Left lung (tissue), 10 donors: ENCODE data around the gene DNAJC5. TPM values are rescaled to one million over a fixed set of nuclear protein-coding genes. Genes with fewer than 3 reads are reported as not detected.
A peak's percentile ranks its signal among the peaks of the same experiment; 100 is the strongest.
"Not testable (repeated sequence)": the region's sequence is repeated elsewhere in the genome, so short reads cannot be mapped to it uniquely, and the experiment has no call there.

ENCODE experiments used
- ATAC-seq: fragments of 200-7000 bp; cut with Tn5 transposase; one replicate; pipeline ENCODE4 v1.9.1; 2020; ENCODE audit warnings: moderate library complexity
- DNase-seq, 4 donors: peaks; one replicate each; pipeline ENCODE4 v3.0.0-alpha.2; 2013 to 2020
- H3K27ac ChIP-seq, 2 donors: fragments of 200-600 bp; sonication (generic) in 1 of 2; one replicate each; pipeline versions ENCODE4 v1.5.0 to v1.8.0; 2020 to 2021
- H3K27me3 ChIP-seq, 2 donors: fragments of 200-600 bp; sonication (generic) in 1 of 2; one replicate each; pipeline versions ENCODE4 v1.5.0 to v1.8.0; 2020 to 2021
- H3K36me3 ChIP-seq, 2 donors: fragments of 200-600 bp; sonication (generic) in 1 of 2; one replicate each; pipeline versions ENCODE4 v1.5.0 to v1.8.0; 2020 to 2021
- H3K4me1 ChIP-seq, 2 donors: fragments of 200-600 bp; one replicate each; pipeline ENCODE4 v1.8.0; 2021
- H3K4me3 ChIP-seq, 2 donors: fragments of 200-600 bp; sonication (generic) in 1 of 2; one replicate each; pipeline versions ENCODE4 v1.5.0 to v1.8.0; 2020 to 2021; ENCODE audit warnings: mild to moderate bottlenecking in 1 of 2
- H3K9me3 ChIP-seq, 2 donors: fragments of 200-600 bp; sonication (generic) in 1 of 2; one replicate each; pipeline versions ENCODE4 v1.5.0 to v1.8.0; 2020 to 2021
- intact Hi-C, 2 donors: fragments of 100-400 bp; cut with DNase I; formaldehyde crosslinking; loops; one replicate each; pipeline versions ENCODE4 v1.11.2 to v1.14.2; 2022
- polyA plus RNA-seq, 6 donors: library from polyadenylated mRNA; unstranded; fragments of 120-200 nt; gene quantifications; one replicate each; pipeline ENCODE4 v1.2.1, GENCODE V29; 2013; ENCODE audit not compliant: insufficient read length in 6 of 6
- total RNA-seq, 2 donors: library from RNA; stranded (reverse); fragmentation: NEBNext Ultra II Directional; extraction: Animal tissue kit (Norgen Biotek cat#: 25700); gene quantifications; one replicate each; pipeline ENCODE4 v1.2.1, GENCODE V29; 2021
- TF ChIP-seq, protein P1 (sequence below), 2 donors: fragments of 200-600 bp; sonication (generic) in 1 of 2; IDR thresholded peaks; one replicate each; pipeline versions ENCODE4 v1.5.0 to v1.8.0; 2021; ENCODE audit warnings: antibody characterized with exemption in 2 of 2
- donor health status: DM: no; HTN: yes; CAD: no.
- donor health status: DM: no; HTN: no; CAD: no.

The DNAJC5 gene
- total and polyA plus RNA-seq, 8 donors = 17.5 to 59.5 (median 25.3) TPM

DNA sequence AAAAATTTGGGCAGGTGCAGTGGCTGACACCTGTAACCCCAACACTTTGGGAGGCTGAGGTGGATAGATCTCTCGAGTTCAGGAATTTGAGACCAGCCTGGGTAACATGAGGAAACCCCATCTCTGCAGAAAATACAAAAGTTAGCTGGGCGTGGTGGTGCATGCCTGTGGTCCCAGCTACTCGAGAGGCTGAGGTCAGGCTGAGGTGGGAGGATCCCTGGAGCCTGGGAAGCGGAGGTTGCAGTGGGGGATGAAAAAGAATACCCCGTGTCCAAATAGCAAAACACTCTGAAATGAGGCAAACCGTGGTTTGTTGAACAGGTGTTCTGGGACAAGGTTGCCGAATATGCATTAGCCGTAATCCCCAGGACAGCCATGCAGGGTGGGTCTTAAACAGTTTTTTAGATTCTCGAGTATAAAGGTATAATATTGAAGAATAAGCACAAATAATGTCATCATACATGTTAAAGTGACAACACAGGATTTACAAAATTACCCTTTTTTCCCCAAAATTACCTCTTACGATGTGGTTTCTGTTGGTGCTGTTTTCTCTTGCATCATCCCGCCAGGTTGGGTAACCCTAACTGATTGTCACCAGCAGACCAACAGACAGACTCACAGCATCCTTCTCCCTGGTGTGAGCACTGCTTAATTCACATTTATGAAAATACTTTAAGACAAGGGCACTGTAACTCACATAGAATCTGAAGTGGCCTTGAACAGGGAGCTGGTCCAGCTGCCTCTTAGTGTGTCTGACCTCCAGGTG is 9.1 kb downstream of the DNAJC5 start:
- H3K4me3 ChIP-seq = no peak overlapping the region
- ATAC-seq = no peak
- no peaks in the 10 kb centered on the region for H3K9me3 ChIP-seq

DNA sequence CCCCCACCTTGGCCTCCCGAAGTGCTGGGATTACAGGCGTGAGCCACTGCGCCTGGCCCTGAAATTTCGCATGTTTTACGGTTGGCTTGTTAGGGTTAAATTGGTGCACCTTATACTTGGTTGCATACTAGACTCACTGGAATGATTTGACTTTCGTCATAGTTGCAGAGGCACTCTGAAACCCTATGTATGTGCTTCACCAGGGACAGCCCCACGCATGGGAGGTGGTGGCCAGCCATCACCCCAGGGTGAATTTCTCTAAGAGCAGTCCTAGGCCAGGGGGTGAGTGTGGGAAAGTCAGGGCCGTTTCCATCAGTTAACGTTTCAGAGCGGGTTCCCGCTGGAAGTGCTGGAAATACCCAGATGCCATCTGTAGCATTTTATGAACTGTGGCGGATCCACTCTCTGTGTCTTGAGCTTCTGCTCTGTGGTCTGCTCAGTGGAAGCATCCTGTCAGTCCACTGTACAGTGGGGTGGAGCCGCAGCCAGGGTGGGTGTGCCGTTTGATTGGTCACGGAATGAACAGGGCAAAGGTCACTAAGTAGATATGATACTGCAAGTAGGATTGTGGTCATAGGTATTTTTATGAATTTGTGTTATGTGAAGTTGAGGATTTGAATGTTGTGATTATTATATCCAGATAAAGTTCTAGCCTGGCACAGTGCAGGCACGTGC is 13.2 kb downstream of the DNAJC5 start:
- ATAC-seq (no peak), DNase-seq (no peak)
- TF ChIP-seq, protein P1, sequence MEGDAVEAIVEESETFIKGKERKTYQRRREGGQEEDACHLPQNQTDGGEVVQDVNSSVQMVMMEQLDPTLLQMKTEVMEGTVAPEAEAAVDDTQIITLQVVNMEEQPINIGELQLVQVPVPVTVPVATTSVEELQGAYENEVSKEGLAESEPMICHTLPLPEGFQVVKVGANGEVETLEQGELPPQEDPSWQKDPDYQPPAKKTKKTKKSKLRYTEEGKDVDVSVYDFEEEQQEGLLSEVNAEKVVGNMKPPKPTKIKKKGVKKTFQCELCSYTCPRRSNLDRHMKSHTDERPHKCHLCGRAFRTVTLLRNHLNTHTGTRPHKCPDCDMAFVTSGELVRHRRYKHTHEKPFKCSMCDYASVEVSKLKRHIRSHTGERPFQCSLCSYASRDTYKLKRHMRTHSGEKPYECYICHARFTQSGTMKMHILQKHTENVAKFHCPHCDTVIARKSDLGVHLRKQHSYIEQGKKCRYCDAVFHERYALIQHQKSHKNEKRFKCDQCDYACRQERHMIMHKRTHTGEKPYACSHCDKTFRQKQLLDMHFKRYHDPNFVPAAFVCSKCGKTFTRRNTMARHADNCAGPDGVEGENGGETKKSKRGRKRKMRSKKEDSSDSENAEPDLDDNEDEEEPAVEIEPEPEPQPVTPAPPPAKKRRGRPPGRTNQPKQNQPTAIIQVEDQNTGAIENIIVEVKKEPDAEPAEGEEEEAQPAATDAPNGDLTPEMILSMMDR (IDR thresholded peaks at IDR 0.05) = no peak
- Histone ChIP-seq H3K9me3 (no peaks in the 10 kb centered on the region), H3K4me3 (no peak overlapping the region), H3K36me3 (peaks cover 0 to 8% of the 10 kb centered on the region in 2 donors), H3K4me1 (peaks cover 0 to 96% of the 10 kb centered on the region in 2 donors), H3K27me3 (no peaks in the 10 kb centered on the region), H3K27ac (no peak overlapping the region)
- intact Hi-C loops = no loop called here

More for the DNA sequence above, 9.1 kb downstream of the DNAJC5 start:
- TF ChIP-seq, protein P1 (IDR thresholded peaks at IDR 0.05) = no peak
- Histone ChIP-seq H3K4me1 (peaks cover 2 to 97% of the 10 kb centered on the region in 2 donors), H3K27ac (peak overlapping the region in 1 of 2 donors; percentile 59), H3K27me3 (no peaks in the 10 kb centered on the region), H3K36me3 (peaks cover 0 to 5% of the 10 kb centered on the region in 2 donors)
- intact Hi-C loops = no loop called here
- peak in 1 of 4 donors; percentile 21 for DNase-seq

DNA sequence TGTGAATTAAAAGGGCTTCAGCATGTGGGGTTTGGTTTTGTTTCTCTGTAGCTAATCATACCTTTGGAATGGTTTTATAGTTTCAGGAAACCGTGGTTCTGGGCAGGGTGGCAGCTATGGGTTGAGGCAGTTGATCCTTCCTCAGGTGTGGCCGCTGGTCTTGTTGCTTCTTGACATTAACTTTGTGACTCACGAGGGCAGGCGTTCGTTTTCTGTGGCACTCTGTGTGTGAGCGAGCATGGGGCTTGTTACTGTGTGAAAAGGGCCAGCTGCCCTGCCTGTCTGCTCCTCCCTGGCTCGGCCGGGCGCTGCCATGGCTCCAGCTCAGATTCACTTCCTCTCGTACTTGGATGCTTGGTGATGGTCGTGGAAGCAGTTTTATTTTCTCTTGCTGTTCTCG is 16.2 kb downstream of the DNAJC5 start:
- peak in 1 of 4 donors; percentile 87 for DNase-seq
- Histone ChIP-seq H3K4me1 (peaks cover 0 to 73% of the 10 kb centered on the region in 2 donors), H3K27ac (peak overlapping the region in 1 of 2 donors; percentile 39), H3K27me3 (no peaks in the 10 kb centered on the region), H3K36me3 (peaks cover 0 to 14% of the 10 kb centered on the region in 2 donors), H3K4me3 (no peak overlapping the region), H3K9me3 (no peaks in the 10 kb centered on the region)
- peak; percentile 40 for ATAC-seq
- intact Hi-C loops = no loop called here
- TF ChIP-seq, protein P1 (IDR thresholded peaks at IDR 0.05) = no peak

DNA sequence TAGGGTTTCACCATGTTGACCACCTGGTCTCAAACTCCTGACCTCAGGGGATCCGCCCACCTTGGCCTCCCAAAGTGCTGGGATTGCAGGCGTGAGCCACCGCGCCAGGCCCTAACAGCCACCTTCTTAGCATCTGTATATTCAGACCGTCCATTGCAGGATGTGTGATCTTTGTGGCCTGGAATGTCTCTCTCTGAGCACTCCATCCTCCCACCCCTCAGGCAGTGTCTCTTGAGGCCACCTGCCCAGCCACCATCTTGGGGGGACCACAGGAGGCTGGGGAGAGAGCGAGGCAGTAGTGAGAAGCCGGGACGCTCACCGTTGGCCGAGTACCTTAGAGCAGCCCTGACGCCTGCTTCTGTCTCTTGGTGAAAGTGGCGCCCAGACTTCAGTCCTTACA is 18.8 kb downstream of the DNAJC5 start:
- intact Hi-C loops = no loop called here
- Histone ChIP-seq H3K27me3 (no peaks in the 10 kb centered on the region), H3K36me3 (peaks cover 0 to 30% of the 10 kb centered on the region in 2 donors), H3K4me3 (no peak overlapping the region), H3K27ac (no peak overlapping the region), H3K9me3 (peaks cover 0 to 3% of the 10 kb centered on the region in 2 donors), H3K4me1 (peaks cover 0 to 49% of the 10 kb centered on the region in 2 donors)
- DNase-seq = peak in 1 of 4 donors; percentile 40
- TF ChIP-seq, protein P1 (IDR thresholded peaks at IDR 0.05) = no peak
- no peak for ATAC-seq

DNA sequence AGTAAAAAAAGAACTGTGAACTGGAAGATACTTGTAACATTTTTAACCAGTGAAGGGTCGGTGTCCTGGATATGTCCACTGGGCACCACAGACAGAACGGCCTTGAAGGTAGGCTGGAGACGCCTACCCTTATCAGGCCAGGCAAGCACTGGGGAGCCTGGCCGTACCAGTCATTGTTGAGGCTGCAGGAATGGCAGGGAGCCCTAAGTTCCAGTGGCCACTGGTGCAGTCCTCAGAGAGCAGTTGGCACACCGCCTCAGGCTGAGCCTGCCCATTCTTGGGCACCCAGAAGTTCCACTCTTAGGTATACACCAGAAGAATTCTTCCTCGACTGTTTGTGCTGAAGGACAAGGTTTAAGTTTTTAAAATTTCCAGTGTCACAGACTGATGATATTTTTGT is 20.5 kb downstream of the DNAJC5 start:
- peaks cover 0 to 32% of the 10 kb centered on the region in 2 donors for H3K4me1 ChIP-seq
- peaks cover 0 to 3% of the 10 kb centered on the region in 2 donors for H3K9me3 ChIP-seq
- H3K36me3 ChIP-seq = peaks cover 0 to 35% of the 10 kb centered on the region in 2 donors
- ATAC-seq (peak; percentile 64), DNase-seq (no peak)
- intact Hi-C loops = no loop called here
- no peak overlapping the region for H3K4me3 ChIP-seq
- peak overlapping the region in 1 of 2 donors; percentile 50 for H3K27ac ChIP-seq
- H3K27me3 ChIP-seq = no peaks in the 10 kb centered on the region
- TF ChIP-seq, protein P1 (IDR thresholded peaks at IDR 0.05) = no peak

DNA sequence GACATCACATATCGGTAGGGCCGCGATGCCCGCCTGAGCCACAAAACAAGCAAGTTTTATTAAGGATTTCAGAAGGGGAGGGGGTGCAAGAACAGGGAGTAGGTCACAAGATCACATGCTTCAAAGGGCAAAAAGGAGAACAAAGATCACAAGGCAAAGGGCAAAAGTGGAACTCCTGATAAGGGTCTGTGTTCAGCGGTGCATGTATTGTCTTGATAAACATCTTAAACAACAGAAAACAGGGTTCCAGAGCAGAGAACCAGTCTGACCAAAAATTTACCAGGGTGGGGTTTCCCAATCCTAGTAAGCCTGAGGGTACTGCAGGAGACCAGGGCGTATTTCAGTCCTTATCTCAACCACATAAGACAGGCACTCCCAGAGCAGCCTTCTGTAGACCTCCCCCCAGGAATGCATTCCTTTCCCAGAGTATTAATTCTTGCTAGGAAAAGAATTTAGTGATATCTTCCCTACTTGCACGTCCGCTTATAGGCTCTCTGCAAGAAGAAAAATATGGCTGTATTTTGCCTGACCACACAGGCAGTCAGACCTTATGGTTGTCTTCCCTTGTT is 21.5 kb downstream of the DNAJC5 start:
- DNase-seq, H3K9me3 ChIP-seq, H3K4me3 ChIP-seq, H3K27me3 ChIP-seq, intact Hi-C loops, ATAC-seq: not testable (repeated sequence)
- Histone ChIP-seq H3K4me1 (peaks cover 0 to 23% of the 10 kb centered on the region in 2 donors), H3K27ac (peak overlapping the region in 1 of 2 donors; percentile 50), H3K36me3 (peaks cover 0 to 44% of the 10 kb centered on the region in 2 donors)
